Measurements from ENCODE around the gene M1AP.

The M1AP gene

GRCh38 chr2:74538881-74539339, 109.2 kb downstream of the M1AP start:
- H3K4me1 ChIP-seq (ENCODE audit: control insufficient read depth in 2 of 2, insufficient read depth in 2 of 2, low read length in 2 of 2) = no peaks in the 10 kb centered on the region
- no peak overlapping the region for H3K27ac ChIP-seq (ENCODE audit: low read depth in 2 of 2, low read length in 2 of 2)
- no peaks in the 10 kb centered on the region for H3K36me3 ChIP-seq (ENCODE audit: control insufficient read depth in 2 of 2, insufficient read depth in 2 of 2, low read length in 2 of 2)
- H3K27me3 ChIP-seq (ENCODE audit: control insufficient read depth in 2 of 2, insufficient read depth in 2 of 2, low read length in 2 of 2) = no peaks in the 10 kb centered on the region
- H3K9ac ChIP-seq (ENCODE audit: low read depth in 1 of 2, low read length in 2 of 2) = no peak overlapping the region
- H3K4me3 ChIP-seq (ENCODE audit: low read length in 2 of 2) = no peak overlapping the region
- H3K9me3 ChIP-seq (ENCODE audit: control insufficient read depth in 2 of 2, low read length in 2 of 2) = no peaks in the 10 kb centered on the region

- Histone ChIP-seq H3K4me1 (ENCODE audit: control insufficient read depth in 2 of 2, insufficient read depth in 2 of 2, low read length in 2 of 2) (no peaks in the 10 kb centered on the region), H3K9ac (ENCODE audit: low read depth in 1 of 2, low read length in 2 of 2) (no peak overlapping the region), H3K36me3 (ENCODE audit: control insufficient read depth in 2 of 2, insufficient read depth in 2 of 2, low read length in 2 of 2) (peaks cover 6 to 10% of the 10 kb centered on the region in 2 donors), H3K4me3 (ENCODE audit: low read length in 2 of 2) (no peak overlapping the region), H3K27me3 (ENCODE audit: control insufficient read depth in 2 of 2, insufficient read depth in 2 of 2, low read length in 2 of 2) (no peaks in the 10 kb centered on the region), H3K9me3 (ENCODE audit: control insufficient read depth in 2 of 2, low read length in 2 of 2) (no peaks in the 10 kb centered on the region), H3K27ac (ENCODE audit: low read depth in 2 of 2, low read length in 2 of 2) (no peak overlapping the region)
These were observed 111.0 kb downstream of the M1AP start for GRCh38 chr2:74537140-74537539.

- no peaks in the 10 kb centered on the region for H3K27me3 ChIP-seq (ENCODE audit: control insufficient read depth in 2 of 2, insufficient read depth in 2 of 2, low read length in 2 of 2)
- no peak overlapping the region for H3K27ac ChIP-seq (ENCODE audit: low read depth in 2 of 2, low read length in 2 of 2)
- no peaks in the 10 kb centered on the region for H3K9me3 ChIP-seq (ENCODE audit: control insufficient read depth in 2 of 2, low read length in 2 of 2)
- H3K4me3 ChIP-seq (ENCODE audit: low read length in 2 of 2) = no peak overlapping the region
- H3K4me1 ChIP-seq (ENCODE audit: control insufficient read depth in 2 of 2, insufficient read depth in 2 of 2, low read length in 2 of 2) = peaks cover under 1 to 3% of the 10 kb centered on the region in 2 donors
- H3K36me3 ChIP-seq (ENCODE audit: control insufficient read depth in 2 of 2, insufficient read depth in 2 of 2, low read length in 2 of 2) = peaks cover 6 to 10% of the 10 kb centered on the region in 2 donors
- H3K9ac ChIP-seq (ENCODE audit: low read depth in 1 of 2, low read length in 2 of 2) = no peak overlapping the region
These were observed 111.8 kb downstream of the M1AP start for GRCh38 chr2:74536166-74536950.

GRCh38 chr2:74535440-74535965, 112.6 kb downstream of the M1AP start:
- Histone ChIP-seq H3K27me3 (ENCODE audit: control insufficient read depth in 2 of 2, insufficient read depth in 2 of 2, low read length in 2 of 2) (no peaks in the 10 kb centered on the region), H3K9me3 (ENCODE audit: control insufficient read depth in 2 of 2, low read length in 2 of 2) (no peaks in the 10 kb centered on the region), H3K4me1 (ENCODE audit: control insufficient read depth in 2 of 2, insufficient read depth in 2 of 2, low read length in 2 of 2) (peaks cover 8 to 12% of the 10 kb centered on the region in 2 donors), H3K4me3 (ENCODE audit: low read length in 2 of 2) (no peak overlapping the region), H3K9ac (ENCODE audit: low read depth in 1 of 2, low read length in 2 of 2) (no peak overlapping the region), H3K36me3 (ENCODE audit: control insufficient read depth in 2 of 2, insufficient read depth in 2 of 2, low read length in 2 of 2) (peaks cover 6 to 10% of the 10 kb centered on the region in 2 donors), H3K27ac (ENCODE audit: low read depth in 2 of 2, low read length in 2 of 2) (no peak overlapping the region)

- Histone ChIP-seq H3K4me1 (ENCODE audit: control insufficient read depth in 2 of 2, insufficient read depth in 2 of 2, low read length in 2 of 2) (peaks cover 8 to 13% of the 10 kb centered on the region in 2 donors), H3K27me3 (ENCODE audit: control insufficient read depth in 2 of 2, insufficient read depth in 2 of 2, low read length in 2 of 2) (no peaks in the 10 kb centered on the region), H3K36me3 (ENCODE audit: control insufficient read depth in 2 of 2, insufficient read depth in 2 of 2, low read length in 2 of 2) (peaks cover 6 to 10% of the 10 kb centered on the region in 2 donors), H3K9ac (ENCODE audit: low read depth in 1 of 2, low read length in 2 of 2) (no peak overlapping the region), H3K9me3 (ENCODE audit: control insufficient read depth in 2 of 2, low read length in 2 of 2) (no peaks in the 10 kb centered on the region), H3K4me3 (ENCODE audit: low read length in 2 of 2) (no peak overlapping the region), H3K27ac (ENCODE audit: low read depth in 2 of 2, low read length in 2 of 2) (no peak overlapping the region)
These were observed 113.7 kb downstream of the M1AP start for GRCh38 chr2:74534411-74534810.

GRCh38 chr2:74533464-74533863, 114.7 kb downstream of the M1AP start:
- Histone ChIP-seq H3K27ac (ENCODE audit: low read depth in 2 of 2, low read length in 2 of 2) (no peak overlapping the region), H3K36me3 (ENCODE audit: control insufficient read depth in 2 of 2, insufficient read depth in 2 of 2, low read length in 2 of 2) (peaks cover 6 to 10% of the 10 kb centered on the region in 2 donors), H3K27me3 (ENCODE audit: control insufficient read depth in 2 of 2, insufficient read depth in 2 of 2, low read length in 2 of 2) (no peaks in the 10 kb centered on the region), H3K4me1 (ENCODE audit: control insufficient read depth in 2 of 2, insufficient read depth in 2 of 2, low read length in 2 of 2) (peaks cover 17 to 18% of the 10 kb centered on the region in 2 donors), H3K9ac (ENCODE audit: low read depth in 1 of 2, low read length in 2 of 2) (no peak overlapping the region), H3K4me3 (ENCODE audit: low read length in 2 of 2) (no peak overlapping the region), H3K9me3 (ENCODE audit: control insufficient read depth in 2 of 2, low read length in 2 of 2) (no peaks in the 10 kb centered on the region)

GRCh38 chr2:74532222-74532621, 115.9 kb downstream of the M1AP start:
- Histone ChIP-seq H3K36me3 (ENCODE audit: control insufficient read depth in 2 of 2, insufficient read depth in 2 of 2, low read length in 2 of 2) (peaks cover 8 to 23% of the 10 kb centered on the region in 2 donors), H3K27ac (ENCODE audit: low read depth in 2 of 2, low read length in 2 of 2) (no peak overlapping the region), H3K9me3 (ENCODE audit: control insufficient read depth in 2 of 2, low read length in 2 of 2) (no peaks in the 10 kb centered on the region), H3K9ac (ENCODE audit: low read depth in 1 of 2, low read length in 2 of 2) (no peak overlapping the region), H3K4me1 (ENCODE audit: control insufficient read depth in 2 of 2, insufficient read depth in 2 of 2, low read length in 2 of 2) (peaks cover 23 to 24% of the 10 kb centered on the region in 2 donors), H3K27me3 (ENCODE audit: control insufficient read depth in 2 of 2, insufficient read depth in 2 of 2, low read length in 2 of 2) (no peaks in the 10 kb centered on the region), H3K4me3 (ENCODE audit: low read length in 2 of 2) (no peak overlapping the region)

GRCh38 chr2:74531666-74532065, 116.5 kb downstream of the M1AP start:
- no peak overlapping the region for H3K9ac ChIP-seq (ENCODE audit: low read depth in 1 of 2, low read length in 2 of 2)
- no peaks in the 10 kb centered on the region for H3K9me3 ChIP-seq (ENCODE audit: control insufficient read depth in 2 of 2, low read length in 2 of 2)
- H3K4me3 ChIP-seq (ENCODE audit: low read length in 2 of 2) = no peak overlapping the region
- H3K27me3 ChIP-seq (ENCODE audit: control insufficient read depth in 2 of 2, insufficient read depth in 2 of 2, low read length in 2 of 2) = no peaks in the 10 kb centered on the region
- no peak overlapping the region for H3K27ac ChIP-seq (ENCODE audit: low read depth in 2 of 2, low read length in 2 of 2)
- peaks cover 14 to 28% of the 10 kb centered on the region in 2 donors for H3K36me3 ChIP-seq (ENCODE audit: control insufficient read depth in 2 of 2, insufficient read depth in 2 of 2, low read length in 2 of 2)
- H3K4me1 ChIP-seq (ENCODE audit: control insufficient read depth in 2 of 2, insufficient read depth in 2 of 2, low read length in 2 of 2) = peaks cover 23 to 25% of the 10 kb centered on the region in 2 donors

- Histone ChIP-seq H3K4me3 (ENCODE audit: low read length in 2 of 2) (peak overlapping the region; percentile 94 to 97), H3K36me3 (ENCODE audit: control insufficient read depth in 2 of 2, insufficient read depth in 2 of 2, low read length in 2 of 2) (peaks cover 18 to 37% of the 10 kb centered on the region in 2 donors), H3K9ac (ENCODE audit: low read depth in 1 of 2, low read length in 2 of 2) (peak overlapping the region; percentile 83 to 88), H3K4me1 (ENCODE audit: control insufficient read depth in 2 of 2, insufficient read depth in 2 of 2, low read length in 2 of 2) (peaks cover 25 to 28% of the 10 kb centered on the region in 2 donors), H3K9me3 (ENCODE audit: control insufficient read depth in 2 of 2, low read length in 2 of 2) (no peaks in the 10 kb centered on the region), H3K27me3 (ENCODE audit: control insufficient read depth in 2 of 2, insufficient read depth in 2 of 2, low read length in 2 of 2) (no peaks in the 10 kb centered on the region), H3K27ac (ENCODE audit: low read depth in 2 of 2, low read length in 2 of 2) (peak overlapping the region; percentile 68 to 90)
These were observed 117.6 kb downstream of the M1AP start for GRCh38 chr2:74530239-74531187.

Measured in mucosa of rectum (tissue), 2 donors.